GM21717 (cell line): ENCODE results near the gene LY6G5C.
A peak's percentile ranks its signal among the peaks of the same experiment; 100 is the strongest.
"Not testable (repeated sequence)": the region's sequence is repeated elsewhere in the genome, so short reads cannot be mapped to it uniquely, and the experiment has no call there.

ENCODE experiments used
- ATAC-seq: cut with Tn5 transposase; IDR thresholded peaks from one replicate; pipeline ENCODE4 v1.9.1; 2021; ENCODE audit warnings: mild to moderate bottlenecking, moderate library complexity; ENCODE audit not compliant: unreplicated experiment

The LY6G5C gene

GRCh38 chr6:31715022-31715958, 34.4 kb upstream of the LY6G5C start, which contains the start of gene LY6G6D:
LY6G6D (plus strand) TSS chr6:31715348; CDS start chr6:31715356, 8 bp downstream.
- no peak for ATAC-seq

GRCh38 chr6:31713991-31714684, 33.3 kb upstream of the LY6G5C start:
- ATAC-seq = no peak

DNA sequence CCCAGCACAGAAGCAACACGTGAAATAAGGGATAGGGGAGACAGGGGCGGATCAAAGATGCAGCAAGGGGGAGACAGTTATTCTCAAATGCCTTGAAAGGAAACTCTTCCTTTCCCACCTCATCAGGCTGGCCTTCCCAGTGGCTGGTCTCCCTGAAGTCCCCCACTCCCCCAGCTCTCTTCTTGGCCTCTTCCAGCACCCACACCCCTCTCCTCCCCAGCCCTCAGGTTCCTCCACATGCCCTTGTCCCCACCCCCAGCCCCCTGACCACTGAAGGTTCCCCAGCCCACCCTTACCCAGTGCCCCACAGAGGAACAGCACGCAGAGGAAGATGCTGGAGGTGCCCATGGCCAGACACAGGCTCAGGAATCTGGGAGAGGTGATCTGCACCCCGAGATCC, 32.6 kb upstream of the LY6G5C start:
- no peak for ATAC-seq

DNA sequence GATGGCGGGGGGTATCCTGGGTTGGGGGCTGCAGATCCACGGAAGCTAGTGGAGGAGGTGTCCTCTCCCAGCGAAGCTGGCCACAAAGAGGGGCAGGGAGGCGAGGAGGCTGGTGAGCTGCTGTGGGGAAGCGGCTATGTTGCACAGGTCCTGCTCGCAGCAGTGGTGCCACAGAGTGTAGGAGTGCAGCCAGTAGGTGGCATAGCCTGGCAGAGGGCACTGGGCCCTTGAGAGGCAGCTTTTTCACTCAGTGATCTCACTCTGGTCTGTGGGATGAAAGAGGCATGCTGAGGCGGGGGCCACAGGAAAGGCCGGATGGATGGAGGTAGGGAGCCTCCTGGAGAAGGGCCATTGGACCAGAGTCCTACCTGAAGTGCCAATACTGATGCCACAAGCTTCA, 31.4 kb upstream of the LY6G5C start:
- ATAC-seq = no peak

- ATAC-seq = no peak
Observed at GRCh38 chr6:31711233-31711632, 30.4 kb upstream of the LY6G5C start.

GRCh38 chr6:31710523-31711219, 29.8 kb upstream of the LY6G5C start:
- no peak for ATAC-seq

DNA sequence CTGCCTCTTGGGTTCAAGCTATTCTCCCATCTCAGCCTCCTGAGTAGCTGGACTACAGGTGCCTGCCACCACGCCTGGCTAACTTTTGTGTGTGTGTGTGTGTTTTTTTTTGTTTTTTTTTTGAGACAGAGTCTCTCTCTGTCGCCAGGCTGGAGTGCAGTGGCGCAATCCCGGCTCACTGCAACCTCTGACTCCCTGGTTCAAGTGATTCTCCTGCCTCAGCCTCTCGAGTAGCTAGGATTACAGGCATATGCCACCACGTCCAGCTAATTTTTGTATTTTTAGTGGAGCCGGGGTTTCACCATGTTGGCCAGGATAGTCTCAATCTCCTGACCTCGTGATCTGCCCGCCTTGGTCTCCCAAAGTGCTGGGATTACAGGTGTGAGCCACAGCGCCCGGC, 28.3 kb upstream of the LY6G5C start:
- not testable (repeated sequence) for ATAC-seq

DNA sequence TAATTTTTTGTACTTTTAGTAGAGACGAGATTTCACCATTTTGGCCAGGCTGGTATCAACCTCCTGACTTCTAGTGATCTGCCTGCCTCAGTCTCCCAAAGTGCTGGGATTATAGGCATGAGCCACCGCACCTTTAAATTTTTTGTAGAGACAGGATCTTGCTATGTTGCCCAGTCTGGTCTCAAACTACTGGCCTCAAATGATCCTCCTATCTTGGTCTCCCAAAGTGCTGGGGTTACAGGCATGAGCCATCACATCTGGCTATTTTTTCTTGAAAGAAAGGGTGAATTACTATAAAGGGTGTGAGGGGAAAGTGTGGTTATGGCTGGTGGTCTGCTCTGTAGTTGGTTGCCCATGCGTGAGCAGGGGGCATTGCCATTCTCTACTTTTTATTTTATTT, 27.4 kb upstream of the LY6G5C start:
- ATAC-seq = no peak

DNA sequence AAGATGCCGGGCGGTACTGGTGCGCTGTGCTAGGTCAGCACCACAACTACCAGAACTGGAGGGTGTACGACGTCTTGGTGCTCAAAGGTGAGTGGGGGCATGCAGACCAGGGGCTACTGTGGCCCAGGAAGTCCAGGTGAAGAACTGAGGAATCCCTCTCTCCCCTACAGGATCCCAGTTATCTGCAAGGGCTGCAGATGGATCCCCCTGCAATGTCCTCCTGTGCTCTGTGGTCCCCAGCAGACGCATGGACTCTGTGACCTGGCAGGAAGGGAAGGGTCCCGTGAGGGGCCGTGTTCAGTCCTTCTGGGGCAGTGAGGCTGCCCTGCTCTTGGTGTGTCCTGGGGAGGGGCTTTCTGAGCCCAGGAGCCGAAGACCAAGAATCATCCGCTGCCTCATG, 26.8 kb upstream of the LY6G5C start:
- no peak for ATAC-seq

DNA sequence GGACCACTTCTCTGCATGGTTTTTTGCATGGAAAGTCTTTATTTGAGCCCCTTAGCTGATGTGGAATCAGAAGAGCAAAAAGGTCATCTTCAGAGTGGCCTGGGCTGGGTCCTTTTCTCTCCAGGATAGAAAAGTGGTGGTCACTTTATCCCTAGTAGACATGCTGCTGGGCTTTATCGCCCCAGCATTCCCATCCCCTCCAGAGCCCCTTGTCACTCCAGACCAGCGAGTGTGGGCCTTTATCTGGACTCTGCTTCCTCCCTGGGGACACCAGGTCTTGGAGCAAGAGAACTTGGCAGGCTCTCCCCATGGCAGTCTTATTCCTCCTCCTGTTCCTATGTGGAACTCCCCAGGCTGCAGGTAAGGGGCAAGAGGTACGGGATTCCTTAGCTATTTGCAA, 25.7 kb upstream of the LY6G5C start, which contains the start of gene LY6G6F:
TSS of gene LY6G6F (plus strand) at position 268 of the 400 bp plus-strand sequence. CDS start at position 309, 41 bp downstream.
- no peak for ATAC-seq

GRCh38 chr6:31705931-31706330, 25.1 kb upstream of the LY6G5C start:
- no peak for ATAC-seq

GRCh38 chr6:31702819-31703716, 22.2 kb upstream of the LY6G5C start, which contains the start of gene ABHD16A:
ABHD16A (minus strand) TSS chr6:31703324; CDS start chr6:31703281, 43 bp downstream.
- peak; percentile 73 for ATAC-seq

- ATAC-seq = no peak
Observed at GRCh38 chr6:31702405-31702818, 21.5 kb upstream of the LY6G5C start.

GRCh38 chr6:31701666-31702404, 21.0 kb upstream of the LY6G5C start:
- ATAC-seq = no peak

- ATAC-seq = no peak
Observed at GRCh38 chr6:31700740-31701401, 20.0 kb upstream of the LY6G5C start.

GRCh38 chr6:31697555-31697954, 16.7 kb upstream of the LY6G5C start:
- ATAC-seq = no peak

GRCh38 chr6:31693535-31693934, 12.7 kb upstream of the LY6G5C start:
- no peak for ATAC-seq

DNA sequence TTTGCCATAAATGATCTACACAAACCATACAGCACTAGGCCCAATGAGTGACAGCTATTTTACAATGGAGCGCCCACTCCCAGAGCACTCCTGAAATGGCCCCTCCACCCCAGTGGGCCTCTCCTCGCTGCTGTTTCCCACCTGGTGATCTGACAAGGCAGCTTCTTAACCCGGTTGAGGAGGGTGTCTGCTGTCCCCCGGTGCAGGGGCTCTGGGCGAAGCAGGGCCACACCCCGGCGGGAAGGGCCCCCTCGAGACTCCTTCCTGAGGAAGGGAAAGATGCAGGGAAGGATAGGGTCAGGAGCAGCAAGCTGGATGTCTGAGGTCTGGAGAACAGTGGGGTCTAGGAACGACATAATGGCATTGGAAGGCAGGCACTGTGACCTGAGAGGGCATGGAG, 12.0 kb upstream of the LY6G5C start:
- no peak for ATAC-seq

DNA sequence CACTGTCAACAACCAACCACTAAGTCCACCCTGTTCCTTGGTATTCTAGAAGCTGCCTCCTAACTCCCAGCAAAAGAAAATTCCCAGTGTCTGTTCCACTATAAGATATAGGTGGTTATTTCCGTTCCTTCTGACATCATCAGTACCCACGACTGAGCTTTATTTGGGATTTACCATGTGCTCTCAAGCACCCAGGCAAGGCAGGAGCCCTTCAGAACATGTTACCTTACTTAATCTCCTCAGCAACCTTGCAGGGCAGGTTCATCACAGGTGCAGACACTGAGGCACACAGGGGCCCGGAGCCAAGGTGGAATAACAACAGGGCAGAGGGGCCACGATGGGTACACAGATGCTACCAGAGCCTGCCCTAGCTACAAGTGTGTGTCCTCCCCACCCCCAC, 11.5 kb upstream of the LY6G5C start:
- ATAC-seq = no peak
